GM12878 (cell line): ENCODE results near the gene SPINK9. TPM values are rescaled to one million over a fixed set of nuclear protein-coding genes. Genes with fewer than 3 reads are reported as not detected.
A peak's percentile ranks its signal among the peaks of the same experiment; 100 is the strongest.

Source experiments
- BCL3 ChIP-seq: IDR thresholded peaks from 2 replicates; pipeline ENCODE4 v1.6.1; 2011; ENCODE audit warnings: borderline replicate concordance, low read depth, mild to moderate bottlenecking, moderate library complexity, low read length; ENCODE audit not compliant: insufficient read depth, poor library complexity, severe bottlenecking
- CBFB ChIP-seq: IDR thresholded peaks from 2 replicates; pipeline ENCODE4 v1.6.1; 2016; ENCODE audit warnings: antibody characterized with exemption, low read depth
- CEBPB ChIP-seq, 2 experiments: fragments of 150-350 bp in 1 of 2; IDR thresholded peaks; 2 replicates each; pipeline ENCODE4 v1.6.1; 2012 to 2014; ENCODE audit warnings: low read depth in 2 of 2, low read length in 2 of 2, borderline replicate concordance in 1 of 2, inconsistent platforms in 1 of 2
- CHD1 ChIP-seq: IDR thresholded peaks from 2 replicates; pipeline ENCODE4 v1.6.1; 2012; ENCODE audit warnings: low read depth, low read length, improper control_type of control experiment
- CTCF ChIP-seq, 3 experiments: IDR thresholded peaks in 2 of 3; conservative IDR thresholded peaks in 1 of 3; 2 replicates each; pipeline ENCODE4 v1.5.1; 2011; ENCODE audit warnings: low read depth in 3 of 3, low read length in 3 of 3, mild to moderate bottlenecking in 3 of 3, control low read depth in 2 of 3, moderate library complexity in 2 of 3, inconsistent platforms in 1 of 3, mixed read lengths in 1 of 3; ENCODE audit not compliant: control insufficient read depth in 2 of 3, insufficient read depth in 1 of 3; ENCODE audit errors: extremely low read depth in 1 of 3
- EZH2 ChIP-seq: IDR thresholded peaks from 2 replicates; pipeline ENCODE4 v1.6.1; 2012; ENCODE audit warnings: low read depth, mild to moderate bottlenecking, control low read depth, inconsistent platforms, low read length, borderline replicate concordance; ENCODE audit not compliant: control insufficient read depth
- FOXK2 ChIP-seq: fragments of 450-650 bp; IDR thresholded peaks from 2 replicates; pipeline ENCODE4 v1.6.1; 2017; ENCODE audit warnings: mild to moderate bottlenecking, moderate library complexity
- MEF2B ChIP-seq: fragments of 450-650 bp; IDR thresholded peaks from 2 replicates; pipeline ENCODE4 v1.6.1; 2018; ENCODE audit warnings: mild to moderate bottlenecking, moderate library complexity; ENCODE audit not compliant: partially characterized antibody, poor library complexity, severe bottlenecking
- MTA3 ChIP-seq: IDR thresholded peaks from 2 replicates; pipeline ENCODE4 v1.6.1; 2012; ENCODE audit warnings: low read length, inconsistent platforms, borderline replicate concordance
- NFYA ChIP-seq: IDR thresholded peaks from 2 replicates; pipeline ENCODE4 v1.6.1; 2011; ENCODE audit warnings: low read depth, mild to moderate bottlenecking, low read length, improper control_type of control experiment, borderline replicate concordance
- PBX3 ChIP-seq: IDR thresholded peaks from 2 replicates; pipeline ENCODE4 v1.6.1; 2011; ENCODE audit warnings: mild to moderate bottlenecking, low read depth, low read length, moderate library complexity; ENCODE audit not compliant: insufficient replicate concordance
- POLR2AphosphoS5 ChIP-seq: IDR thresholded peaks from 2 replicates; pipeline ENCODE4 v1.6.1; 2011; ENCODE audit warnings: mild to moderate bottlenecking, low read length, inconsistent platforms
- RUNX3 ChIP-seq: IDR thresholded peaks from 2 replicates; pipeline ENCODE4 v1.6.1; 2012; ENCODE audit warnings: low read length, inconsistent platforms
- SMARCA5 ChIP-seq: fragments of 450-650 bp; IDR thresholded peaks from 2 replicates; pipeline ENCODE4 v1.6.1; 2017; ENCODE audit warnings: mild to moderate bottlenecking
- SMC3 ChIP-seq: IDR thresholded peaks from 2 replicates; pipeline ENCODE4 v1.6.1; 2011; ENCODE audit warnings: low read length, improper control_type of control experiment, borderline replicate concordance
- SP1 ChIP-seq: IDR thresholded peaks from one replicate; pipeline ENCODE4 v1.6.1; 2011; ENCODE audit warnings: low read depth, low read length
- SPI1 ChIP-seq: IDR thresholded peaks from 2 replicates; pipeline ENCODE4 v1.6.1; 2011; ENCODE audit warnings: low read depth, mild to moderate bottlenecking, low read length, moderate library complexity, borderline replicate concordance; ENCODE audit not compliant: insufficient read depth
- YBX1 ChIP-seq: fragments of 450-650 bp; IDR thresholded peaks from 2 replicates; pipeline ENCODE4 v1.6.1; 2016; ENCODE audit warnings: antibody characterized with exemption
- YY1 ChIP-seq: IDR thresholded peaks from 2 replicates; pipeline ENCODE4 v1.6.1; 2011; ENCODE audit warnings: low read depth, mild to moderate bottlenecking, low read length
- ZNF217 ChIP-seq: fragments of 450-650 bp; IDR thresholded peaks from 2 replicates; pipeline ENCODE4 v1.6.1; 2017; ENCODE audit warnings: antibody characterized with exemption, mild to moderate bottlenecking
- ZNF24 ChIP-seq: fragments of 450-650 bp; IDR thresholded peaks from 2 replicates; pipeline ENCODE4 v1.6.1; 2017; ENCODE audit warnings: antibody characterized with exemption, mild to moderate bottlenecking
- polyA plus RNA-seq, 11 experiments: library from polyadenylated mRNA; depleted of rRNA in 4 of 11; unstranded in 6 of 11; stranded (reverse) in 5 of 11; fragments of >200 nt; fragmentation: Nextera tagmentation in 4 of 11; fragmentation: Illumina TruSeq in 1 of 11; extraction: Ambion mirVana in 4 of 11; extraction: Trizol in 1 of 11; gene quantifications; 1 replicate in 1 of 11; 2 replicates in 10 of 11; pipeline versions ENCODE4 v1.2.1 to v1.2.3, GENCODE V29; 2011 to 2016; ENCODE audit warnings: inconsistent platforms in 2 of 11, missing spikeins in 2 of 11, low read depth in 1 of 11
- total RNA-seq, 4 experiments: library from RNA; depleted of rRNA in 3 of 4; stranded (reverse); fragments of >200 nt in 3 of 4; fragmentation: Illumina TruSeq in 1 of 4; extraction: Trizol in 1 of 4; gene quantifications; 2 replicates each; pipeline versions ENCODE4 v1.2.1 to v1.2.3, GENCODE V29; 2013 to 2021

Gene SPINK9
- total and polyA plus RNA-seq, 10 of the 15 experiments (the other 5 are each of a cell fraction or from before 2014, with no cell fraction given): not detected

- TF ChIP-seq SP1 (no peak), SPI1 (no peak), CEBPB (IDR thresholded peaks at IDR 0.05; ENCODE audit: borderline replicate concordance in 1 of 2, low read depth in 2 of 2, low read length in 2 of 2) (no peak), RUNX3 (peak; percentile 25; the same call in 1 of the 2 replicates), SMARCA5 (peak; percentile 47; the same call in 1 of the 2 replicates), NFYA (no peak), CBFB (no peak), BCL3 (no peak), PBX3 (no peak), YBX1 (no peak), MEF2B (no peak), CHD1 (no peak), FOXK2 (no peak), MTA3 (no peak), POLR2AphosphoS5 (no peak), ZNF217 (no peak), ZNF24 (no peak), CTCF (IDR thresholded peaks at IDR 0.05 in 2 of 3, conservative IDR thresholded peaks at IDR 0.05 in 1 of 3; ENCODE audit: control insufficient read depth in 2 of 3, extremely low read depth in 1 of 3, insufficient read depth in 1 of 3, low read depth in 3 of 3, low read length in 3 of 3) (peak; percentile 68 to 76 (median 75)), SMC3 (peak; percentile 72), YY1 (no peak), EZH2 (no peak)
Measured at GRCh38 chr5:148374690-148375360, 39.5 kb downstream of the SPINK9 start (continued).
